EL (cell line): Measurements from ENCODE around the gene SDC1.
A peak's percentile ranks its signal among the peaks of the same experiment; 100 is the strongest.

Experiments
- DNase-seq: peaks from one replicate; pipeline ENCODE4 v3.0.0-alpha.2; 2016

Gene SDC1

GRCh38 chr2:20213651-20214565, 11.0 kb downstream of the SDC1 start:
- no peak for DNase-seq

GRCh38 chr2:20212871-20213503, 11.9 kb downstream of the SDC1 start:
- no peak for DNase-seq

- peak; percentile 28 for DNase-seq
Observed at GRCh38 chr2:20212459-20212870, 12.5 kb downstream of the SDC1 start.

DNA sequence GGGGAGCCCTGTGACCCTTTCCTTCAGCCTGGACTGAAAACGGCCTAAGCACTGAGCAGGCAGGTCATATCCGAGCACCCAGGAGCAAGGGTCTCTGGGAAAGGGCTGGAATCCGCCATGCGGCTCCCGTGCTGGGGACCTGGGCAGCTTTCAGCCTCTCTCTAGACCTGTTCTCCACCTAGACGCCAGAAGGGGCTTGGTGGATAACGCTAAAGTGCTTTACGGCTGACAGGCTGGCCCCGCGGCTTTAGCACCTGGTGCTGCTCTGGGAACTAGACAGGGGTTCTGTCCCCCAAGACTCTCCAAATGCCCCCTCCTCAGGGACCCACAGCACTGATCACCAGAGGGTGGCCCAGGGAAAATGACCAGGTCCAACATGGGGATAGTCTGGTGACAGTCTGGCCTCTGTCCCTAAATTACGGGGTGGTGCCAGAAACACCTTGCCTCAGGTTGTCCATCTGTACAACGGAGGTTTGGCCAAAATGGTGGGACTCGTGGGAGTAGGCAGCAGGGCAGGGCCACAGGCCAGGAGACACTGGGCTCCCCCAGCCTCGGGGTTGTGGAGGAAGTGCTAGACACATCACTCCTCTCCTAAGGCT, 13.0 kb downstream of the SDC1 start:
- no peak for DNase-seq

DNA sequence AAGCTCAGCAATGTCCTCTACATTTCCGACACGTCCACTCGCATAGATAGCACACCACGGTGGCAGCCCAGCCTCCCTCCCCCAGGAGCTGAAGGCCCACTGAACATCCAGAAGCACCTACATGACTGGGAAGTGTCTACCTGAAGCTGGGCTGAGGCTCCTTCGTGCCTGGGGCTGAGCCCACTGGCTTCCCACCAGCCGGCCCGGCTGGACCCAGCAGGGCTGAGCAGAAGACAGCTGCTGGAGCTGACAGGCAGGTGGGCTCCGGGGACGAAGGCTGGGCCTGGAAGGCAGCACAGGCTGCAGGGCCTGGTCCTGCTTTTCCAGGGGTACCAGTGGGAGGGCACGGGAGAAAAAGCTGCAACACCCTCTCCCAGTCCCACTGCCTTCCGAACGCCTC, 13.5 kb downstream of the SDC1 start:
- DNase-seq = no peak

DNA sequence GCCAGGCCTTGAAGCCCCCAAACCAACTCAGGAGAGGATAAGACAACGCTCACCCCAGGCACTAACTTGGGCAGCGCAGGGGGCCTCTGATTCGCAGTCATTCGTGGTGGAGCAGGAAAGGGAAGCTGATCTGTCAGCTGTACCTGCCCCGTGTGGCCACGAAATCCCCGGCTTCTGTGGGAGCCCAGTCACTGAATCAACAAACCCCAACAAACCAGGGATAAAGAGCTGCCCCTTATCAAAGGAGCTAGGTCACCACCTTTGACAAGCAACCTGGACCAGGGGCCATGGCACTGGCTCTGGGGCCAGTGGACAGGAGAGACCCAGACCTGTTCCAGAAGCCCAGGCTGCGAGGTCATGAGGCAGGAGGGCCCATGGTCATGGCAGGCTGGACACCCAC, 14.5 kb downstream of the SDC1 start:
- no peak for DNase-seq

DNA sequence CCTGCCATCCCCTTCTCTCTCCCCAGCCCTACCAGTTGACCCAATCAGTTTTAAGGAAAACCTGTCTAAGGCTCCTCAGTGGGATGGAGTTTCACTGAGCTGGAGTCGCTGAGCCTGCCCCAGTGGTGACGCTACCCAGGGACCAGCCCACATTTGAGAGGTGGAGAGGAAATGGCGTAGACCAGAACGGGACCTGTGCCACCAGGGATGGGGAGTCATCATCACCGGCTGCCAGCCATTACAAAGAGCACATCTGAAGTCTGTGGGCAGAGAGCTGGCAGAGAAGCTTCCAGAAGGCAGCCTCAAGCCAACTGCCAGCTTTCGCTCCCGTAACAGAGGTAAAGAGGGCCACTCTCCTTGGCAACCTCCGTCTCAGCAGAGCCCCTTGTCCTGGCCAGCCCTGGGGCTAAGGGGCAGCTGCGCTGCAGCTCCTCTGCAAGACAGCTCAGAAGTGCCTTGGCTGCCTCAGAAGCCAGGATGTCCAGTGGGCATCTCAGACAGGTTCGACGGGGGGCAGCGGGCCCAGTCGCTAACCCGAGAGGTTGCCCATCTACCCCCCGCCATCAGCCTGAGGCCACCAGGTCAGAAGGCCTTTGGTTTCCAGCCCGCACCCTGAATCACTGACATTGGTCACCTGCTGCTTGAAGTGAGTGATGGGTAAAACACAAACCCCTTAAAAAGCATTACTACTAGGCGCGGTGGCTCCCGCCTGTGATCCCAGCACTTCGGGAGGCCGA, 15.4 kb downstream of the SDC1 start:
- DNase-seq = no peak

DNA sequence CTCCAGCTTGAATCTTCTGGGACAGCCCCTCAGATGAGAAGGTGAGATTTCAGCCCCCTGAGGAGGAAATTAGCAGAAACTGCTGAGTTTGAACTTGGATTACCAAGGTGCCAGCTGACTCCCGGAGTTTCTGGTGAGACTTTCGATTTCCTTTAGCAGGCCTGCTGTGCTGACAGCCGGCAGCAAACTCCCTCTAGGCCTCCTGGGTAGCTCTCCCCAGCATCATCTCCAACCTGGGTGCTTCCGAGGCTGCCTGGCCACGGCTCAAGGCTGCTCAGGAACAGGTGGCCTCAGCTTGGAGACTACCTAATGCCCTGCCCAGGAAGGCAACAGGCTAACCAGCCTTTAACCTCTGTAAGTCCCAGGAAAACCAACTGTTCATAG, 16.5 kb downstream of the SDC1 start:
- no peak for DNase-seq

- no peak for DNase-seq
Observed at GRCh38 chr2:20207051-20207450, 17.9 kb downstream of the SDC1 start.

- no peak for DNase-seq
Observed at GRCh38 chr2:20205915-20206524, 18.9 kb downstream of the SDC1 start.

- no peak for DNase-seq
Observed at GRCh38 chr2:20205069-20205468, 19.9 kb downstream of the SDC1 start.

GRCh38 chr2:20203521-20204225, 21.3 kb downstream of the SDC1 start:
- no peak for DNase-seq

GRCh38 chr2:20203072-20203471, 21.9 kb downstream of the SDC1 start:
- no peak for DNase-seq

DNA sequence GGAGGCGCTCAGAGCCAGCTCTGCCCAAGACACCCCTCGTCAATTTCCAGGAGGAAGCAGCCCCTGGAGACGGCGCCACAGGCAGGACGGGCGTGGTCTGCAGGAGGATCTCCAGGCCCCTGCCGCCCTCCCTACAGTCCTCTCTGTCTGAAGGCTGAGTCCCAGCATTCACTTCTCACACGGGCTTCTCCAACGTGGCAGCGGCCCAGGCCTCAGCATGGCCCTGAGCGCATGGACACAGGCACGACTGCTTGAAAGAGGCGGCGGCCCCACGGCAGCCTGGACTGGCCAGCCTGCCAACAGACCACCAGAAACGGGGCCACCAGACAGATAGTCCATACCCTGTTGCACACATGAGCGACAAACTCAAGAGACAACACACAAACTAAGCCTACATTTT, 23.3 kb downstream of the SDC1 start:
- DNase-seq = no peak

DNA sequence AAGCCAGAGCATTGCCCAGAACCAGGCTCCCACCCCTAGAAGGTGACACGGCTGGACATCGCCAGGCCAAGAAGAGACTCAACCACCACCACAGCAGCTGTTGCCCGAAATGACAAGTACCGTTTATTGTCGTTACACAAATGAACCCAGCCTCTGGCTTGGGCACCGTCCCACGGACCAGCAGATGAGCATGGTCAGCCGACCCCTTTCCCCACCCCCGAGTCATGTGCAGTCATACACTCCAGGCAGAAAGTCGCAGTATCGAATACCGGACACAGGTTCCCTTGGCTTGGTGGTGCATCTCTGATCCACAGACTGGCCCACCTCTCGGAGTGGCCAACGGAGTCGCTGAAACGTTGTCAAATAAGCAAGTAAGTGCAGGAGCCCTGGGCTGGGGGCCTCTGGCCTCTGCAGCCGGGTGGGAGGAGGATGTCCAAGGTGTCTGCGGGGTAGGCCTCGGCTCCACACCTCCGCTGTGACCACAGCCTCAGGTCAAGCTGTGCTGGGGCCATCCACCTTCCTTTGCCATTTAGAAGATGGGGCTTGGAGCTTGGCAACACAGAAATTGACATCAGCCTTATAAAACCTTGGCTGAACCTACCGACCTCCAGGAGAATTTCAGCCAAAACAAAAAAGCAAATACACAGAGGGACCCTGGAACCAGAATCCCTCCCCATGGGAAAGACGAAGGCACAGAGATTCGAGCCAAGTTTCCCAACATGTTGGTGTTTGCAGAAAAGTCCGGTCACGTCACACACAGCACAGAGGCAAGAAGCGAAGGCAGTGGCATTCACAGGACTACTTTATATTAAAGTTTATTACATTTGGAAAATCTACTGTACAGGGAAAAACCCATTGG, 24.0 kb downstream of the SDC1 start:
- no peak for DNase-seq

- no peak for DNase-seq
Observed at GRCh38 chr2:20199633-20200270, 25.2 kb downstream of the SDC1 start.

DNA sequence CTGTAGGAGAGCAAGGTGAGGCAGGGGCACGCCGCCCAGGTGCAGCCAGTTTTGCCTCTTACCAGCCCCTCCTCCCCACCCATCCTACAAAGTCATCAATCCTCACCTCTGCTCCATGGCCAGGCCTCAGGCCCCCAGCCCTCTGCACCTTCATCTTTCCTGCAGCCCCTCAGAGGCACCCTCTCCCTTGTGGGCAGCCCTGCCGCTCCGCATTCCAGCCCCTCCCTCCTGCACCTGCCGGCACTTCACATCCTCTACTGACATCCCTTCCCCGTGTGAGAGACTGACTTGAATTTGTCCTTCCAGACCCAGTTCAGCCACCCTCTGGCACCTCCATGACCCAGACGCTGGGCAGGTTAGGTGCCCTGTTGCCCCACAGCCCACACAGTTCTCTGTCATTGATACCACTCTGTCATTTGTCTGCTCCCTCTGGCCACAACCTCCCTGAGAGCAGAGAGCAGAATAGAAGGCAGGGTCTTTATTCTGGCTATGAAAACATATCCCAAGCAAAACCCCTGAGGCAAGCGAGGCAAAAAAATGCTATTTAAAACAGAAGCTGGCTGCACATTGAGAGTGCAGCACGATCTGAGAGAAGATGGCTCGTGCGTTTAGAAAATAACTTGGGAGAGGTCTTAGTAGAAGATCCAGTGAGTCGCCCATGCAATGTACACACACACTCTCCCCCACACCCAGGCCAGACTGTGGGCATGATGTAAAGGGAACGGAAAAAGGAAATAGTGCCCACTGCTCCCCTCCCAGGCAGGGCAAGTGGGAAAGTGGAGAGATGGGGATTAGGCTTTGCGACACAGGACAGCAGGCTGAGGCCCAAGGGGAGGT, 25.9 kb downstream of the SDC1 start:
- no peak for DNase-seq

GRCh38 chr2:20198001-20198400, 26.9 kb downstream of the SDC1 start:
- DNase-seq = no peak

DNA sequence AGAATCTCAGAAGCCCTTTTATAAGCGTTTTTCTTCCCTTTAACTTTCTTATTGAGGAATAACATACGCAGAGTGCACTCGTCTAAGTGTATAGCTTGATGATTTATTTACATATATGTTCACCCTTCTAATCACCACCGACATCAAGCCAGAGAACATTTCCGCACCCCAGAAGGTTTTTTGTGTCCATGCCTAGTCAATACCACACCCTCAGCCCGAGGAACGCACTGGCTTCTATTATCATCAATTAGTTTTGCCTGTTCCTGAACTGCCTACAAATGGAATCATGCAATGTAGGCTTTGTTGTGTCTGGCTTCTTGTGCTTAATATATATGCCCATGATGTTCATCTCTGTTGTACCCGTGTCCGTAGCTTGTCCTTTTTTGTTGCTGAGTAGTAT, 27.7 kb downstream of the SDC1 start:
- no peak for DNase-seq

- no peak for DNase-seq
Observed at GRCh38 chr2:20196657-20197161, 28.2 kb downstream of the SDC1 start.
